Superior temporal gyrus (tissue), 1 donor: ENCODE data around the gene OR5K4.
A peak's percentile ranks its signal among the peaks of the same experiment; 100 is the strongest.
"Not testable (repeated sequence)": the region's sequence is repeated elsewhere in the genome, so short reads cannot be mapped to it uniquely, and the experiment has no call there.

ENCODE experiments used
- DNase-seq: peaks from one replicate; pipeline ENCODE4 v3.0.0-alpha.2; 2016; ENCODE audit errors: extremely low spot score

Gene OR5K4

DNA sequence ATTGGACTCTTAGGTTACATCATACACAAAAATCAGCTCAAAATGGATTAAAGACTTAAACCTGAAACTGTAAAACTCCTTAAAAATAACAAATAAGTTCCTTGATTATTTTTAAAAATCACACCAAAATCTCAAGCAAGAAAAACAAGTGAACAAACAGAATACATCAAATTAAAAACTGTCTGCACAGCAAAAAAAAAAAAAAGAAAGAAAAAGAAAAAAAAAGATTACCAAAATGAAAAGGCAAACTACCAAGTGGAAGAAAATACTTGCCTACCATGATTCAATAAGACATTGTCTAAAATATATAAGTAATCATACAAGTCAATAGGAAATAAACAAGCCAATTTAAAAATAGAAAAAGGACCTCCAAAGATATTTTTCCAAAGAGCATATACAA, 17.5 kb downstream of the OR5K4 start:
- DNase-seq: no peak

DNA sequence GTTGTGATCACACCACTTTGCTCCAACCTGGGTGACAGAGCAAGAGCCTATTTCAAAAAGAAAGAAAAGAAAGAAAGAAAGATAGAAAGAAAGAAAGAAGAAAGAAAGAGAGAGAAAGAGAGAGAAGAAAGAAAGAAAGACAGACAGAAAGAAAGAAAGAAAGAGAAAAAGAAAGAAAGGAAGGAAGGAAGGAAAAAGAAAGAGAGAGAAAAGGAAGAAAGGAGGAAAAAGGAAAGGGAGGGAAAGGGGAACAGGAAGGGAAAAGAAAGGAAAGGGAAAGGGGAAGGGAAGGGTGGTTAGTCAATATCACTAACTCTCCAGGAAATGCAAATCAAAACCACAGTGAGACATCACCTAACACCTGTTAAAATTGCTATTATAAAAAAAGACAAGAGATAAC, 18.2 kb downstream of the OR5K4 start:
- no peak for DNase-seq

DNA sequence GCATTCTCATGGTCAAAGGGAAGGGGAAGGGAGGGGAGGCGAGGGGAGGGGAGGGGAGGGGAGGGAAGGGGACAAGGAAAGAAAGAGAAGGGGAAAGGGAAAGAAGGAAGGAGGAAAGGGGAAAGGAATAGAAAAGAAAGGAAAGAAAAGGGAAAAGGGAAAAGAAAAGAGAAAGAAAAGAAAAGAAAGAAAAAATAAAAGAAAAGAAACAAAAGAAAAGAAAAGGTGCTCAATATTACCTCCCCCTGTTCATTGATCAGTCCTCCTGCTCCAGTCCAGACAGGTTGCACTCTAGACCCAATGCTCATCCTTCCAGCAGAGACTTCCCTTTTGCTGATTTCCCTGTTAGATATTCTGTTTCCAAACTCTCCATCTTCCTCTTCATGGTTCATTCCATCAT, 18.8 kb downstream of the OR5K4 start:
- no peak for DNase-seq

DNA sequence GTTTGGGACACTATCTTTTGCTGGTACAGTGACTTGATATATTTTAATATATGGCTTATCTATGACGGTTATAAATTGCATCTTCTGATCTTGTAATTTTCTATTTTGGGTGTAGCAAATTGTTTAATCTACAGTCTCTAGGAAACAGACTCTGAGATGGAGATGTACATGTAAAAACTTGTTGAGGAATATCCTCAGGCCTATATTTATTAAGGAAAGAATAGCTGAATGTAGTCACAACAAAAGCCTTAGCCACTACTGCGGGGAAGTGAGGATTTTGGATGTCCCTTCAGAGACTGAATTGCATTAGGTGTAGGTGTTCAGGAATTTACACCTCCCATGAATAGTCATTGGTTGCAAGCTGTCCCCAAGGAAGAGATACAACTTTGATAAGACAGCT, 23.0 kb downstream of the OR5K4 start:
- DNase-seq: no peak

DNA sequence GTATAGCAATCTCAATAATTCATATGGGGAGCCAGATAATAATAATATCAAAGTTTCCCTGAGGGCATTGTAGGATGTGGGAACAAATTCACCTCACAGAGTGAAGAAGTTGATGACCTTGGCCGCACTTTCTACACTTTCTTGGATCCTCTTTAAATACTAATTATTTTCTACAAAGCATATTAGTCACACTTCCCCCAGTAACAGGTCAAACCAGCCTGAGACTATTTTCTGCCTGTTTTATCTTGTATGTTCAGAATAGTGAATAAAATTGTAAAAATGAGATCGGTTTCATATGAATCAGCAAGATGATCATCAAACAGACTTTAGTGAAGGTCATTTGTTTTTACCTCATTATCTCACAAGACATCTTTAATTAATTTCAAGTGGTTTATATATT, 34.5 kb downstream of the OR5K4 start:
- no peak for DNase-seq

DNA sequence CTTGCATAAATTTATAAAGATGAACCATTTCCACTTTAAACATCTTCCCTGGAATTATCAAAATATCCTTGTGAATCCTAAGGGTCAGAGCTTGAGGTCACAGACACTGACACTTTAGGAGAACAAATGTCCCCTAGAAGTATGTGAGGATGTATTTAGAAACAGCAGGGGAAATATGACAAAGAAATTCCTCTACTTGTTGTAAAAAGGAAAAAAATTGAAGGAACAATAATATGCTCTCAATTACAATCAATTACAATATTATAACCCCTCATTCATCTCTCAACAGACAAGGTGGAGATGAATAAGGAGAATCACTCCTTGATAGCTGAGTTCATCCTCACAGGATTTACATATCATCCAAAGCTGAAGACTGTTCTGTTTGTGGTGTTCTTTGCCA, 36.7 kb downstream of the OR5K4 start, which contains the start of gene OR5K3:
TSS of gene OR5K3 (plus strand) at position 301 of the 400 bp plus-strand sequence. CDS start at position 301, 0 bp downstream.
- no peak for DNase-seq

DNA sequence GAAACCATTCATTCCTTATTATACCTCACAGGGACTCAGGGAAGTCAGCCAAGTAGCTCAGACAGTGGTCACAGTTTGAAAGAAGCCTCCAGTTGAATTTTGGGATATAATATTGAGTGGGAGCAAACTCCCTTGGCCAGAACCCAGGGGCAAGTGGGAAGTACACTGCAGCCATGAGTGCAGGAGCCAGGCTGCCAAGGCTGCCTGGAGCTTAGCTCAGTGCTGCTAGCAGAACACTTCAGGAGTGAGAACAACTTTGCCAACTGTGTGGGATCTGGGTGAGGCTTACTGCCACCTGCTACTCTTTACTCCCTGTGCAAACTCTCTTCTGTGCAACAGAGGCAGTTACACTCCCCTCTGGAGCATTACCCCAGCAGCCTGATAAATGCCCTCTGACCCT, 41.4 kb downstream of the OR5K4 start:
- DNase-seq: peak; percentile 40

DNA sequence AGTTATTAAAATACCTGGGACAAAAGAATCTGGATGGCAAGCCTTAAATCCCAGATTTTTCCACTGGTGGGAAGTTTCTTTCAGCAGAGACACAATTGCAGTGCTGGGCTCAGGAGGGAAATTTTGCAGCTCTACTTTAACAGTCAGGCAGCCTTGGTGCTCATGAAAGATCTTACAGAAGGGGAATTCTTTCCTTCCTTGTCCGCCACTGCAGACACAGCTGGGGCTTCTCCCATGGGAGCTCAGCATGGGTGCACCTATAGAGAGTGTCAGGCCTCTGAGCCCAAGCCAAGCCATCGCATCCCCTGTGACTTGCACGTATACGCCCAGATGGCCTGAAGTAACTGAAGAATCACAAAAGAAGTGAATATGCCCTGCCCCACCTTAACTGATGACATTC, 42.8 kb downstream of the OR5K4 start:
- DNase-seq: not testable (repeated sequence)

DNA sequence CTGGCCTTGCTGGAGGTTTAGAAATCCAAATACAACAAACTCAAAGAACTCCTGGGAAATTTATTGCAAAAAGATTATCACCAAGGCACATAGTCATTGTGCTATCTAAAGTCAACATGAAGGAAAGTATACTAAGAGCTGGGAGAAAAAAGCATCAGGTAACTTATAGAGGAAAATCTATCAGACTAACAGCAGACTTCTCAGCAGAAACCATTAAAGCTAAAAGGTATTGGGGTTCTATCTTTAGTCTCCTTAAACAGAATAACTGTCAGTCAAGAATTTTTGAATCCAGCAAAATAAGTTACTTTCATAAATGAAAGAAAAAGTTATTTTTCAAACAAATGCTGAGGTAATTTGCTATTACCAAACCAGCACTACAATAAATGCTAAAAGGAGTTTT, 44.9 kb downstream of the OR5K4 start:
- no peak for DNase-seq

DNA sequence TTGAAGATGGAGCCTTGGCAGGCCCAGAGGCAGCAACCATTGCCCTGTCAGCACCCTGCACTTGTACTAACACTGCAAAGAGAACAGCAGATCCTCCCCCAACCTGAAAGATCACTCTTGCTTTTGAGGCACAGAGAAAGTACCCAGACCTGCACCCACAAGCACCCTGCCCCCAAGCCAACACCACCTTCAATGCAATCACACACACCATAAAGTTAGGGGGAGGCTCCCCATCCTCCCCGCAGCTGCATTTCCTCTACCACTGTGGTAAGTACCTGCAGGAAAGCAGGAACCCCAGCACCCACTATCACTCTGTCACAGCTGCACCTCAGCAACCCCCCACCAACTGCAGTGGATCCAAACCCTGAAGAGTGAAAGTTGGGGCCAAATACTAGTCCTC, 48.9 kb downstream of the OR5K4 start:
- DNase-seq: no peak

DNA sequence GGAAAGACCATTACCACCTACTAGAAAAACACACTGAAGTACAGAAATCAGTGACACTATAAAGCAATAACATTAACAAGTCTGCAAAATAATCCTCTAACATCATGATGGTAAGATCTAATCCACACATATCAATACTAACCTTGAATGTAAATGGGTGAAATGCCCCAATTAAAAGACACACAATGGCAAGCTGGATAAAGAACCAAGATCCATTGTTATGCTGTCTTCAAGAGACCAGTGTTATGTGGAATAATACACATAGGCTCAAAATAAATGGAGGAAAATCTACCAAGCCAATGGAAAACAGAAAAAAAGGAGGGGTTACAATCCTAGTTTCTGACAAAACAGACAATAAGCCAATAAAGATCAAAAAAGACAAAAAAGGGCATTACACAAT, 50.4 kb downstream of the OR5K4 start:
- no peak for DNase-seq
